Transverse colon (tissue), 4 donors: ENCODE data around the gene SHKBP1. TPM values are rescaled to one million over a fixed set of nuclear protein-coding genes. Genes with fewer than 3 reads are reported as not detected.
"Not testable (repeated sequence)": the region's sequence is repeated elsewhere in the genome, so short reads cannot be mapped to it uniquely, and the experiment has no call there.

Experiments used
- DNase-seq: peaks from one replicate; pipeline ENCODE4 v3.0.0-alpha.2; 2019
- H3K27ac ChIP-seq, 4 donors: fragments of 200-600 bp; sonication (generic); 2 replicates each; pipeline ENCODE4 v1.5.1; 2016 to 2018; ENCODE audit warnings: inconsistent platforms in 4 of 4
- H3K27me3 ChIP-seq: fragments of 200-600 bp; sonication (generic); 2 replicates; pipeline ENCODE4 v1.5.1; 2017; ENCODE audit warnings: inconsistent platforms
- H3K36me3 ChIP-seq, 4 donors: fragments of 200-600 bp; sonication (generic); 2 replicates each; pipeline ENCODE4 v1.5.1; 2017 to 2019; ENCODE audit warnings: inconsistent platforms in 4 of 4
- H3K4me1 ChIP-seq, 4 donors: fragments of 200-600 bp; sonication (generic); 2 replicates each; pipeline ENCODE4 v1.5.1; 2017 to 2020; ENCODE audit warnings: inconsistent platforms in 4 of 4
- H3K4me3 ChIP-seq, 4 donors: fragments of 200-600 bp; sonication (generic); 1 replicate in 1 of 4; 2 replicates in 3 of 4; pipeline versions ENCODE4 v1.5.1 to v1.6.1; 2017 to 2019; ENCODE audit warnings: inconsistent platforms in 4 of 4
- H3K9me3 ChIP-seq, 2 donors: fragments of 200-600 bp; sonication (generic); 2 replicates each; pipeline ENCODE4 v1.5.1; 2017 to 2019; ENCODE audit warnings: inconsistent platforms in 2 of 2
- CTCF ChIP-seq, 5 experiments: fragments of 200-600 bp in 3 of 5; fragments of 450-650 bp in 2 of 5; sonication (generic) in 3 of 5; IDR thresholded peaks; 1 replicate in 2 of 5; 2 replicates in 3 of 5; pipeline ENCODE4 v1.5.1; 2016 to 2017; ENCODE audit warnings: antibody characterized with exemption in 5 of 5, inconsistent platforms in 3 of 5, mild to moderate bottlenecking in 2 of 5, moderate library complexity in 1 of 5
- EP300 ChIP-seq: sonication (generic); formaldehyde crosslinking; IDR thresholded peaks from one replicate; pipeline ENCODE4 v1.6.1; 2017; ENCODE audit warnings: antibody characterized with exemption, low read depth
- POLR2A ChIP-seq: fragments of 450-650 bp; IDR thresholded peaks from one replicate; pipeline ENCODE4 v1.6.1; 2016; ENCODE audit warnings: antibody characterized with exemption, mild to moderate bottlenecking, moderate library complexity
- POLR2AphosphoS5 ChIP-seq, 3 donors: sonication (generic); formaldehyde crosslinking; IDR thresholded peaks; one replicate each; pipeline ENCODE4 v1.6.1; 2016; ENCODE audit warnings: antibody characterized with exemption in 3 of 3
- WGBS, 2 donors: methylation state at CpG; one replicate each; pipeline ENCODE4 v1.1.5; 2018; ENCODE audit warnings: low coverage in 1 of 2; 5-methylcytosine and 5-hydroxymethylcytosine counted together
- in situ Hi-C, 4 donors: fragments of 200-750 bp; cut with MboI; loops; one replicate each; pipeline versions ENCODE4 v1.15.0 to v1.15.1; 2017; ENCODE audit warnings: low sequenced_read_pairs in 3 of 4, low pct_ligation_motif_present in 1 of 4, low pct_unique_long_range_greater_than_20kb in 1 of 4
- intact Hi-C: fragments of 100-400 bp; cut with DNase I; formaldehyde crosslinking; loops from one replicate; pipeline ENCODE4 v1.15.1; 2023; ENCODE audit warnings: low total_unique reads
- total RNA-seq, 4 donors: library from RNA; depleted of rRNA; stranded (reverse); fragments of >200 nt; gene quantifications; one replicate each; pipeline ENCODE4 v1.1.0, GENCODE V29; 2016

Gene SHKBP1
- total RNA-seq, 4 donors from 2014 or later = 58.7 to 111 (median 60.9) TPM

- Histone ChIP-seq H3K4me1 (no peaks in the 10 kb centered on the region), H3K4me3 (no peak overlapping the region), H3K9me3 (no peaks in the 10 kb centered on the region), H3K27ac (no peak overlapping the region), H3K27me3 (peaks cover 4% of the 10 kb centered on the region), H3K36me3 (no peaks in the 10 kb centered on the region)
- intact Hi-C loops (no loop called here), in situ Hi-C loops (loop anchor here in 2 of 4 donors (10.0 to 25.0 kb wide), 2 partner anchors 56 to 278 kb away; no protein-coding TSS in a partner anchor)
- DNase-seq = no peak
- TF ChIP-seq POLR2A (no peak), EP300 (no peak), POLR2AphosphoS5 (IDR thresholded peaks at IDR 0.05) (no peak), CTCF (IDR thresholded peaks at IDR 0.05) (no peak)
- WGBS, 2 donors = 86 to 89% methylated on average over 8 to 22 of the region's 22 CpGs
Measured at GRCh38 chr19:40590464-40591265, 14.0 kb downstream of the SHKBP1 start.

- H3K27ac ChIP-seq, intact Hi-C loops, H3K4me3 ChIP-seq, H3K36me3 ChIP-seq, DNase-seq, H3K4me1 ChIP-seq, H3K9me3 ChIP-seq: not testable (repeated sequence)
- in situ Hi-C loops = loop anchor here in 2 of 4 donors (10.0 to 25.0 kb wide), 2 partner anchors 57 to 279 kb away; no protein-coding TSS in a partner anchor
- peaks cover 12% of the 10 kb centered on the region for H3K27me3 ChIP-seq
- WGBS, 2 donors = 96% methylated on average over 4 of the region's 4 CpGs; no CpG with 5 or more reads in 1 of the 2 donors
Measured at GRCh38 chr19:40591724-40592123, 15.1 kb downstream of the SHKBP1 start.

- 85 to 100% methylated on average over 1 to 4 of the region's 4 CpGs for WGBS, 2 donors
- in situ Hi-C loops = loop anchor here in 2 of 4 donors (10.0 to 25.0 kb wide), 2 partner anchors 57 to 280 kb away; no protein-coding TSS in a partner anchor
- intact Hi-C loops = no loop called here
Measured at GRCh38 chr19:40592170-40592569, 15.5 kb downstream of the SHKBP1 start.

GRCh38 chr19:40594255-40594654, 17.6 kb downstream of the SHKBP1 start:
- Histone ChIP-seq H3K4me3 (no peak overlapping the region), H3K27me3 (peaks cover 35% of the 10 kb centered on the region), H3K36me3 (no peaks in the 10 kb centered on the region), H3K27ac (no peak overlapping the region), H3K4me1 (peaks cover 4 to 27% (median 17%) of the 10 kb centered on the region in 4 donors), H3K9me3 (no peaks in the 10 kb centered on the region)
- intact Hi-C loops (no loop called here), in situ Hi-C loops (loop anchor here in 2 of 4 donors (10.0 to 25.0 kb wide), 2 partner anchors 59 to 282 kb away; no protein-coding TSS in a partner anchor)
- TF ChIP-seq CTCF (IDR thresholded peaks at IDR 0.05) = no peak
- no peak for DNase-seq
- WGBS, 2 donors = 27 to 33% methylated on average over 2 to 8 of the region's 8 CpGs

More at GRCh38 chr19:40592170-40592569, 15.5 kb downstream of the SHKBP1 start:
- Histone ChIP-seq H3K27ac (no peak overlapping the region), H3K4me3 (no peak overlapping the region), H3K27me3 (peaks cover 17% of the 10 kb centered on the region), H3K36me3 (no peaks in the 10 kb centered on the region), H3K4me1 (peaks cover 2 to 7% (median 6%) of the 10 kb centered on the region in 4 donors), H3K9me3 (no peaks in the 10 kb centered on the region)
- TF ChIP-seq EP300 (no peak), POLR2A (no peak), POLR2AphosphoS5 (IDR thresholded peaks at IDR 0.05) (no peak), CTCF (IDR thresholded peaks at IDR 0.05) (no peak)
- DNase-seq = no peak
